Endothelial cell of hepatic sinusoid (primary cell): ENCODE measurements around the gene GALR1.
"Not testable (repeated sequence)": the region's sequence is repeated elsewhere in the genome, so short reads cannot be mapped to it uniquely, and the experiment has no call there.

ENCODE experiments used
- in situ Hi-C: cut with HindIII; loops from 2 replicates; pipeline ENCODE4 v1.10.0; 2017; ENCODE audit warnings: low sequenced_read_pairs

The GALR1 gene

DNA sequence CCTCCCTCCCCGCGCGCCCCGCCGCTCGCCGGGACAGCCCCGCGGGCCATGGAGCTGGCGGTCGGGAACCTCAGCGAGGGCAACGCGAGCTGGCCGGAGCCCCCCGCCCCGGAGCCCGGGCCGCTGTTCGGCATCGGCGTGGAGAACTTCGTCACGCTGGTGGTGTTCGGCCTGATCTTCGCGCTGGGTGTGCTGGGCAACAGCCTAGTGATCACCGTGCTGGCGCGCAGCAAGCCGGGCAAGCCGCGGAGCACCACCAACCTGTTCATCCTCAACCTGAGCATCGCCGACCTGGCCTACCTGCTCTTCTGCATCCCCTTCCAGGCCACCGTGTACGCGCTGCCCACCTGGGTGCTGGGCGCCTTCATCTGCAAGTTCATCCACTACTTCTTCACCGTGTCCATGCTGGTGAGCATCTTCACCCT, 865 bp downstream of the GALR1 start:
- in situ Hi-C loops, result no loop called here

DNA sequence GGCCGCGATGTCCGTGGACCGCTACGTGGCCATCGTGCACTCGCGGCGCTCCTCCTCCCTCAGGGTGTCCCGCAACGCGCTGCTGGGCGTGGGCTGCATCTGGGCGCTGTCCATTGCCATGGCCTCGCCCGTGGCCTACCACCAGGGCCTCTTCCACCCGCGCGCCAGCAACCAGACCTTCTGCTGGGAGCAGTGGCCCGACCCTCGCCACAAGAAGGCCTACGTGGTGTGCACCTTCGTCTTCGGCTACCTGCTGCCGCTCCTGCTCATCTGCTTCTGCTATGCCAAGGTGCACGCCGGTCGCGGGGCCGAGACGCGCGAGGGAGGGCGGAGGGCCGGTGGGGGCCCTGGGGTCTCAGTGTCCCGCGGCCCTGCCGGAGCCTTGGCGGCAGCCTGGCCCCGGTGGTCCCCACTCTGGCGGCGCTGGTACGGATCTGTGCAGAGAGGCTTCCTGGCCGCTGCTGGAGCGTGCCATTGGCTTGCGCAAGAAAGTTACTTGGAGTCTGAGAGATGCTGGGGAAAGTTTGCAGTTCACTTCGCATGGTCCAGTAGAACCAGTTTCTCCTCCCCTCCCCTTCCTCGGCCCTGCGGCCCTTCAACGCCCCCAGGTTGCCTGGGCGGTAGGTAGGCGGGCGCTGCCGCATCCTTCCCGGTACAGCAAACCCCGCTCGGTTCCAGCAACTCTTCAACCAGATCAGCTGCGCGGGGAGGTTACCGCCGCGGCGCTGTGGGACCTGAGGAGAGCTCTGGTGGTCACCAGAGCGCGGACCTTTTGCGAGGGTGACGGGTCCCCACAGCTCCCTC, 1.5 kb downstream of the GALR1 start:
- in situ Hi-C loops, result no loop called here

GRCh38 chr18:77251730-77252050, 2.0 kb downstream of the GALR1 start:
- in situ Hi-C loops, result no loop called here

DNA sequence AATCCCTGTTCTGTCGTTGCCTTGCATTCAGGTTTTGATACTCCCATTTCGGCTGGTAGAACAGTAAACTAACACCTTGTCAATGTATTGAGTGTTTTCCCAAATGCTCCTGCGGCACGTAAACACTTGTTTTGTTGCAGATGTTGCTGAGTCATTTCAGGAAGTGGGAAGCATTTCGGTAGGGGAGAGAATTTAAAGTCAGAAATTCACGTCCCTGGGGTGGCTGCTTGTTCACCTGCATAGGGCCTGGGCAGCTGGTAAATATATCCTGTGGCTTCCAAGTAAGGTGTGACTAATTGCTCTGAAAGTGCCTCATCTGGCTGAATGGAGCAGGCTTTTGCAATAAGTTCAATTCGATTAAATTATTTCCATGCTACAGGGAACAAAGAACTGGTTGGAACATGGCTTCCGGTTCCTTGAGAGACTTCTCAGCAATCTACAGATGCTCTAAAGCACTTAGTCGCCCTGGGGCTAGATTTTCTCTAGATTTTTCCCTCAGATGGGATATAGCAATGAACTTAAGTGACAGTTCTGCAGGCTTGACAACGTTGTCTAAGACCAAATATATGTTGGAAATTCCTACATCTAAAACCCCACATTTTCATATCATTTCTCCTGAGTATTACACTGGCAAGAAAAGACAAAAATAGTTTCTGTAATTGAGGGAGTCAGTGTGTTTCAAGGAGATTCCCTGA, 5.2 kb downstream of the GALR1 start:
- in situ Hi-C loops, result no loop called here

DNA sequence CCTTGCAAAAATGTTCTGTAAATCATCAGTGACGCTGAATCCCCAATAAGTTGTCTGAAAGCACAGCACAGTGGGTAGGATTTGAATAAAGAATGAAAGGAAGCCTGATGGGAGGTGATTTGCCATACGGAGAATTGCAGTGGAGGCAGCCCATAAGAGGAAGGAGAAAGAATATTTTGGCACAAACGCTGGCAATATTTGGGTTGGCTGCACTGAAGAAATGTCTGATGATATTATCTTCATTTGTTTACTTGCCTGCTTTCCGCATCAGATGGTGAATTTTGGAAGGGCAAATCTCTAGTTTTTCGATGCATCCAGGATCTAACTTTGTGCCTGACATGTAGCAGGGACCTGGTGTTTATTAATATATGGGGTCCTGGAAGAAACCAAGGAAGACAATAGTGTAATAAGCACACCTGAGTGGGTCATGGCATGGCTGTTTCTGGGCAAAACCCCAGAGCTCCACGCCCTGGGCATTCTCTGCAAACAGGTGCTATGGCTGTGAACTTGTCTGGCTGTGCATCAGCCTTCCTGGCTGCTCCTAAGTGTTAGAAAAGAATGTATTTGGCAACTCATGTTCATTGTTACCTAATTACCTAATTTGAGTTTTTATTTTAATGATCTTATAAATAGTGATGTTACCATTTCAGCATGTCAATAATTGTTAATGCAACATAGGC, 5.9 kb downstream of the GALR1 start:
- in situ Hi-C loops, result no loop called here

DNA sequence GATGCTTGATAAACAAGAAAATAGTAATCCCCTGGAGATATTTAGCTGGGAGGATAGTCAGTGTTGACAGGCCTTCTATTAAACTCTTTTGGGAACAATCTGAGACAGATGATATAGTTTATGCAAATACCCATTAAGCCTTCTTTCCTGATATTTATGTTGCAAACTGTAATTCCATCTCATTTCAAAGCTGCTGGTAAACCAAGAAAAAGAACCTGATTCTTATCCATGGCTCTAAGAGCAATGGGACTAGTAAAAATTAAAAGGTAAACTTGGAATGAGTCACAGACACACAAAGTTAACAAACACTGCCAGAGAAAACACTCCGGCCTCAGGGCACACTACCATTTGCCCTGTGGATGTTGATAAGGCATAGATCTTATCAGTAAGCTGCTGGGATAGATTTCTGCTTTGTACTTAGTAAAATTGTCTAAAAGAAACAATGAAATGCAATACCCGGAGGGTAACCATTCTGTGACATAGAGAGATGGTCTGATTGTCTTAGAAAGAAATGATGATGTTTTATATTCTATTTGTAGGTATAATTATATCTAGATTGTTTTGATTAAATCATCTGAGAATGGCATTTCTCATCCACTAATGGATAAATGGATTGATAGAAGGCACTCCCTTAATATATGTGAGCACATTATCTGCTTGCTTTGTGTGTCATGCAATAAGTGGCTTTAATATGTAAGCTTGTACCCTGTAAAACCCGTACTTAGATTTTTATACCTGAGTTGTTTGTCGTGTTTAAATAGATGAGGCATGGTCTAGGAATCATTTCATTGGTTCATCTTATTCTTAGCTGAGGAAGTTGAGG, 13.2 kb downstream of the GALR1 start:
- in situ Hi-C loops, result no loop called here

- in situ Hi-C loops, result no loop called here
Measured at GRCh38 chr18:77263466-77263763, 13.8 kb downstream of the GALR1 start.

DNA sequence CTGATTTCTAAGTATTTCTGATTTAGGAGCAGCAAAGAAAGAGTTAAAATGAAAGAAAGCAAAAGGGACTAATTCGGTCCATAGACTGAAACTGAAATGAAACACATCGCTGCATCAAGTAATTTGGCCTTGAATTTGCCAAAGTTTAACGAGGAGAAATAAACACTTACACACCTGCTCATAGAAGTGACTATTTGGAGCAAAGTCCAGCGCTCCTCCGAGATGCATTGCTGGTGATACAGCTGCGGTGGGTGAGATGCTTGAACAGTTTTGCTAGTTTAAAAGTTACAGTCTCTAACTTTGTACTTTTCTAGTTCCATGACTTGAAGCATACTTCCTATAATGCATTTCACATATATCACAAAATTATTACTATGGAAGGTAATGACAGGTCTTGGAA, 18.3 kb downstream of the GALR1 start:
- in situ Hi-C loops, result no loop called here

DNA sequence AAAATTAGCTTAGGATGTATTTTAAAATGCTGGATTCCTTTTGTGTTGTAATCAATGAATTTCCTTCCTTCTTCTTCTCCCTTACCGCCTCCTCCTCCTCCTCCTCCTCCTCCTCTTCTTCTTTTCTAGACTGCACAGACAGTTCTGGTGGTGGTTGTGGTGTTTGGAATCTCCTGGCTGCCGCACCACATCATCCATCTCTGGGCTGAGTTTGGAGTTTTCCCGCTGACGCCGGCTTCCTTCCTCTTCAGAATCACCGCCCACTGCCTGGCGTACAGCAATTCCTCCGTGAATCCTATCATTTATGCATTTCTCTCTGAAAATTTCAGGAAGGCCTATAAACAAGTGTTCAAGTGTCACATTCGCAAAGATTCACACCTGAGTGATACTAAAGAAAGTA, 18.8 kb downstream of the GALR1 start:
- in situ Hi-C loops, result no loop called here

DNA sequence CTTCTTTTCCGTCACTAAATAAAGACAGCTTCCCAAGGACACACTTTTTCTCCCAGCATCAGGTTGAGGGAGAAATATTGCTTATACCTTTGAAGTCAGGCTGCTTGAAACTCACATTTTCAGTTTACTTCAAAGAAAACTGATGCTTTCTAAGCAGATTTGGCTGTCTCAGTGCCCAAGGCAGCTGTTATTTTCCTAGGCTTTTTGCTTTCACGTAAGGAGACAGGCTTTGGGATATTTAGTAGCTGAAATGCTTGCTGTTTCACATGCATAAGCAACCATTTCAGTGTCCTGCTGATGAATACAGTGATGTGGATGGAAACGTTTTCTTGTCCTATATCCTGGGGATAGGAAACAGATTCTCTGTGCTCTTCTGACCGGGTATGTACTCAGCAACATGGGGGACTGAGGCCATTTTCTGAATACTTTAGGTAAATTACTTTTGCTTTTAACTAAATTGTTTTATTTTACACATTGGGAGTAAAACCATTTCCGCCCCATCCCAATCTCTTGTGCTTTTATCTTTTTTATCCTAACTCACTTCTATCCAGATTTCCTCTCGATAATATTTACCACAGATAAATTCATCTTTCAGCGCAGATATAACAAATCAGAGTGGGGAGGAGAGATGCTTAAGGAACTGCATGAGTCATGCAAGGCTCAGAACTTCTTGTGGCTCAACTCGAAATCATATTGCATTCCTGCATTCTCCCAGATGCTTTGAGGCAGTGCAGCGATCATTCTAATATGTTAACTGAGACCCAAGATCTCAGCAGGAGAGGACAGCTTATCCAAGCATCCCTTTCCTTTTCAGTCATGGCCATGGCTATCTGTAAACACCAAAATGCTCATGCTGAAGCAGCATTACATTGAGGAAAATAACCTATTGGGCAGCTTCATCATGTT, 22.2 kb downstream of the GALR1 start:
- in situ Hi-C loops, result no loop called here

DNA sequence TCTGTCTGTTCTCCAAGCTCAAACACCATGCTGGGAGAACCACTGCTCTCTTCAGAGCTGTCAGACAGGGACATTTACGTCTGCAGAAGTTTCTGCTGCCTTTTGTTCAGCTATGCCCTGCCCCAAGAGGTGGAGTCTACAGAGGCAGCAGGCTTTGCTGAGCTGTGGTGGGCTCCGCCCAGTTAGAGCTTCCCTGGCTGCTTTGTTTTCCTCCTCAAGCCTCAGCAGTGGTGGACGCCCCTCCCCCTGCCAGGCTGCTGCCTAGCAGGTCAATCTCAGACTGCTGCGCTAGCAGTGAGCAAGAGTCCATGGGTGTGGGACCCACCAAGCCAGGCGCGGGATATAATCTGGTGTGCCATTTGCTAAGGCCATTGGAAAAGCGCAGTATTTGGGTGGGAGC, 41.2 kb downstream of the GALR1 start:
- in situ Hi-C loops, result not testable (repeated sequence)

DNA sequence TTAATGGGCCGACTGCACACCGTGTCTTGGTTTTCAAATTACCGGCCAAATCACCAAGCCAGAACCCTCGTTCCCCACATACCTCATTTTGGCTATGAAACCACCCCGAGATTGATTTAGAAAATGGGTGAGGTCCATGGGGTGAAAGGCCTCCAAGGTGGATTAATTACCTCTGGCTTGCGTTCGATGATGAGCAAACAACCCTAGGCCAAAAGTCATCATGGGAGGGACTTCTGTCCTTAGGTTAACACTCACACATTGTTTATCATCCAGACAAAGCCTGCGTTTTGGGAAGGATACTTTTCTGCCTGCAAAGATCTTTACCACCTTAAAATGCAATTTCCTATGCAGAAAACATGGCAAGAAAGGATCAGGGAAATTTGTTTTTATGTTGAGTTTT, 48.5 kb downstream of the GALR1 start:
- in situ Hi-C loops, result no loop called here

DNA sequence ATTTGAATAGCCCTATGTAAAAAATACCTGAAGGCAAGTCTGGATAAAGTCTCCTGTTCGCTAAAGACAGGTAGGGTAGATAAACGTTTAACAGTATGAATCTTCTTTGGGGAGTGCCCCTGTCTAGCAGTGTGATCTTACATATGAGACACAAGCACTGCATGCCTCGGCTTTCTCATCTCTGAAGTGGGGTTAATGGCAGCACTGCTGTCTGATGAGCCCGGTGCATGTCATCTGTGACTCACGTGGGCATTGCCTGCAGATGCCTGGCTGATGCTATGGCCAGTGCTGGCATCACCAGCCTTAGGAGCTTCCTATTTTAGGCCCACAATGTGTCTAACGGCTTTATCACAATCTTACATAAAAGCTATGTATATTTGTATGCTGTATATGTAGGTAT, 50.1 kb downstream of the GALR1 start:
- in situ Hi-C loops, result no loop called here

DNA sequence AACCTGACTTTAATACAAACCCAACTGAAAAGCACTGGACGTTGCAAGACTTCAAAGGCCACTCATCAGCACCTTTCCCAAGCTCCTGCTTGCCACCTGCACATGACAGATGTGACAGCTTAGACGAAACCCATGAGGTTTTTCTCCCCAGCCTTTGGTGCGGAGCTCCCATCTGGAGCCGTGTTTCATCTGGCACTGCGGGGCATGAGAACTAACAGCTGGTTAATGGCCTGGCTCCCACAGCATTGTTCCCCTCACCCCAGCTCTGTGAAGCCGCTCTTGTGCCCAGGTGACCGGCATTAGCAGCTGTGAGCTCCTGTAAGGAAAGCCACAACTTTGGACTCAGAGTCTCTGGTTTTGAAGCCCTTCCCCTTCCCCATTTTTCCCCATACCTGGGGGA, 50.9 kb downstream of the GALR1 start:
- in situ Hi-C loops, result no loop called here

DNA sequence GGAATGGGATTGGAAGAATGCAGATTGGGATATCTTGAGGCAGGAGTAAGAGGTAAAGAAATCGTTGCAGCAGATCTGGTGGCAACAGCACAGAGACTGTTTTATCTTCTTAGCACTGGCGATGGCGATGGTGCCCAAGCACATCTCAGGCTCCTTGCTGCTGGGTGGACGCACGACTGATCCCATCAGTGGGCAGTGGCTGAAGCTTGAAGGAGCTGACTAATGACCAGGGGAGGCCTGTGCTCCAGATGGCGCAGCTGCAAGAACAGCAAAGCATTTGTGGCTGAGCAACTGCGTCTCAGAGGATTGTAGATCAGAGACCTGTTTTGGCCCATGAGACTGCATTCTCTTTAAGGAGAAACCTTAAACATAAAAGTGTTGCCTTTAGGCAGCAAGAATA, 54.6 kb downstream of the GALR1 start:
- in situ Hi-C loops, result no loop called here

DNA sequence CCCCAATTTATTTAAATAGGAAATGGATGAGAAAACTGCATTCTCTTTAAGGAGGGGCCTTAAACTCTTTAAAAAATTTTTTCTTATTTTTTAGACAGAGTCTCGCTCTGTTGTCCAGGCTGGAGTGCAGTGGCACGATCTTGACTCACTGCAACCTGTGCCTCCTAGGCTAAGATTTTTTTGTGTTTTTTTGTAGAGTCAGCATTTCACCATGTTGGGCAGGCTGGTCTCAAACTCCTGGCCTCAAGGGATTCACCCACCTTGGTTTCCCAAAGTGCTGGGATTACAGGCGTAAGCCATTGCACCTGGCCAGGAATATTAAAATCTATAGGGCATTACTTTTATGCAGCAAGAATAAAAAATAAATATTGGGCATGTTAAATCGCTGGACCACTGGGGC, 56.0 kb downstream of the GALR1 start:
- in situ Hi-C loops, result no loop called here

DNA sequence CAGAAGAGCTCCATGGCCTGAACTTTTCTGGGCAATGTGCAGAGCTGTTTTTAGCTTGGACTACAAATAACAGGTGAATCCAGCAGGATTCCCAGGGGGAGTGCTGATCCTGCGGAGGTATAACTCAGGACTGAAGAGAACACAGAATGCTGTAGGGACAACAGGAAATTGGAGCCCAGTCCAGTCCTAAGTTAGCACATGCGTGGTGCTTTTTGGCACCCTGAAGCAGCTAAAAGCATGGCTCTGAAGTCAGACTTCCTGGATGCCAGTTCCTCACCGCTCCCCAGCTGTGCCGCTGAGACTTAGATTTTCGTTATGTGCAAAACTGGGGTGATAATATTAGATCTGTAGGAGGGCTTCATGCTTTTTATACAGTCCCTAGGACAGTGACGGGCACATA, 58.6 kb downstream of the GALR1 start:
- in situ Hi-C loops, result no loop called here

DNA sequence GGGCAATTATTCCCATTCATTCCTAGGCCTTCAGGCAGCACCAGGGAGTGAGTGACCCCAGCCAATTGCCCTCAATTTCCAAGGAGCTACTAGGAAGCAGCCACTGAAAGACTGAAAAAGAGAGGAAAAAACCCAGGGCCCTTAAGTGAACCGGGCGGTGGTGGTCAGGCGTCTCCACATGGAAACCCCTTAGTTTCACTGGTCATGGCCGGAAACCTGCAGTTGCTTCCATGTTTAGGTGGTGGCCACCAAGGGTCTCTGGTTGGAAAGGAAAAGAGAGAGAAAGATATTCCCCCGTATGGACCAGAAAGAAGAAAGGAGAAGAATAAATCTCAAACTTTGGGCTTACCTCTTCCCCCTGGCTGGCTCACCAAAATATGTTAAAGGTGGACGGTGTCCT, 64.9 kb downstream of the GALR1 start:
- in situ Hi-C loops, result no loop called here

DNA sequence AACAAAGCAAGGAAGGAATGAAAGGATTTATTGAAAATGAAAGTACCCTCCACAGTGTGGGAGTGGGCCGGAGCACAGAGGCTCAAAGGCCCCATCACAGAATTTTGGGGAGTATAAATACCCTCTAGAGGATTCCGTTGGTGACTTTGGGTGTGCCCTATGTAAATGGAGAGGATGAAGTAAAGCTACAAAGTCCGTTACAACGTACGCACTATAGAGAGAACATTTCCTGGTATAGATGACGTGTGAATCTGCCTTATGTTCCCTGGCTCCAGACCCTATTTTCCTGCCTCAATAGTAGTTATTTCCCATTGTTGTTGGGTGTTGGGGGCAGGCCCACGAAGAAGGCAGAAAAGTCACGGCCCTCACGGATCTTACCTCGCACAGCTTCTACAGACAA, 65.3 kb downstream of the GALR1 start:
- in situ Hi-C loops, result no loop called here

DNA sequence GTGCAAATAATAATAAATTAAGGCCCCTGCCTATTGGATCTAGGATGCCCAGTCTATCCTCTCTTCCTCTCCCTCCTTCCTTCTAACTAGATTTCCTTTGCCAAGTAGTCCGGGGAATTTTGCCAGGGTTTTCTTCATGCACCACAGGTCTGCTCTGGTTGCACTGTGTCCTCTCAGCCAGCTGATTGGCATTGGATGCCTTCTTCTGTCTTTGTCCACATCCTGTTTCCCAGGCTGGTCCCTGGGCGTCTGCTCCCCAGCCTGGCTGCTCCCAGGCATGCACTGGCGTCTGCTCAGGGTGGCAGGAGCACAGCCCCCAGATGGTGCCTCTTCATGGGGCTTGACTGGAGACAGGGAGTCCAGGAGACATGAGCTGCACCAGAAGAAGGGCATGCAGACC, 66.4 kb downstream of the GALR1 start:
- in situ Hi-C loops, result no loop called here

DNA sequence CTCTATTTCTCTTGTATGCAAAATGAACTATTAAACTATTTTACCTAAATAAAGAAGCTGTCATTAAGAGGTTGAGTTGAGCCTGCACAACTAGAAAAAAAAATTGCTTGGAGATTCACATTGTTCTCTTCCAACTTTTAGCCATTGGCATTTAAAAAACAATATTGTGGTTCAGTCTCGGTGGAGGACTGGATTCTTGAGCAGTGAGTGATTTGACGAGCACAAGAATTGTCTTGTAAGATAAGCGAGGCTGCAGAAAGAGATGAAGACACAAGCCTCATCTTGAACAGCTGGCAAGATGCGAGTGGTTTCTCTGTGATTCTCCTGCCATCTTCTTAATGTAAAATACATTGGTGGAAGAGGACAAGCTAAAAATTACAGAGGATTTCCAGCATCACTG, 67.0 kb downstream of the GALR1 start:
- in situ Hi-C loops, result no loop called here
